OCI-LY7 (cell line): Measurements from ENCODE around the gene SPTBN2. TPM values are rescaled to one million over a fixed set of nuclear protein-coding genes. Genes with fewer than 3 reads are reported as not detected.

Experiments
- BruUV-seq: library from RNA; stranded (reverse); fragments of 400-500 nt; replicated peaks from 2 replicates; lab custom pipeline; 2021; lab: Mats Ljungman, UMichigan
- CTCF ChIA-PET: fragments of 300-600 bp; sonication (Branson Sonifier 250); formaldehyde crosslinking; loops from one replicate; lab custom pipeline; 2022; ENCODE audit warnings: antibody characterized with exemption; ENCODE audit not compliant: unreplicated experiment; lab: Charles Lee
- POLR2A ChIA-PET: fragments of 300-600 bp; sonication (Branson Sonifier 250); formaldehyde crosslinking; loops from one replicate; lab custom pipeline; 2022; ENCODE audit warnings: antibody characterized with exemption; lab: Charles Lee
- DNase-seq: peaks from one replicate; pipeline ENCODE4 v3.0.0-alpha.2; 2015; ENCODE audit warnings: low spot score
- H2AFZ ChIP-seq: fragments of 200-600 bp; sonication (generic), shearing (Covaris generic); 2 replicates; pipeline ENCODE4 v1.6.1; 2014; ENCODE audit warnings: mild to moderate bottlenecking, antibody characterized with exemption, low read length, moderate library complexity
- H3K27ac ChIP-seq: fragments of 200-600 bp; sonication (generic); 2 replicates; pipeline ENCODE4 v1.5.1; 2014; ENCODE audit warnings: mixed run types, low read depth, mild to moderate bottlenecking, moderate library complexity, low read length, inconsistent platforms; ENCODE audit not compliant: poor library complexity, severe bottlenecking
- H3K36me3 ChIP-seq: fragments of 200-600 bp; sonication (generic); 2 replicates; pipeline ENCODE4 v1.6.1; 2014; ENCODE audit warnings: mild to moderate bottlenecking, antibody characterized with exemption, low read length, moderate library complexity, mixed read lengths; ENCODE audit not compliant: insufficient read depth
- H3K4me1 ChIP-seq: fragments of 200-600 bp; sonication (generic); 2 replicates; pipeline ENCODE4 v1.5.1; 2014; ENCODE audit warnings: mild to moderate bottlenecking, low read length; ENCODE audit not compliant: insufficient read depth, poor library complexity, severe bottlenecking
- H3K4me2 ChIP-seq: fragments of 200-600 bp; sonication (generic); 2 replicates; pipeline ENCODE4 v1.6.1; 2014; ENCODE audit warnings: mild to moderate bottlenecking, low read length
- H3K4me3 ChIP-seq: fragments of 200-600 bp; sonication (generic); 2 replicates; pipeline ENCODE4 v1.5.1; 2014; ENCODE audit warnings: mild to moderate bottlenecking, low read depth, low read length; ENCODE audit not compliant: poor library complexity, severe bottlenecking
- H3K79me2 ChIP-seq: fragments of 200-600 bp; sonication (generic); 2 replicates; pipeline ENCODE4 v1.6.1; 2016; ENCODE audit warnings: low read depth, mild to moderate bottlenecking, low read length, moderate library complexity, mixed read lengths; ENCODE audit not compliant: insufficient read depth
- H3K9me2 ChIP-seq: fragments of 200-600 bp; sonication (generic); 2 replicates; pipeline ENCODE4 v1.6.1; 2016; ENCODE audit warnings: mild to moderate bottlenecking, low read length, mixed read lengths; ENCODE audit not compliant: insufficient read depth
- H3K9me3 ChIP-seq: fragments of 200-600 bp; sonication (generic); 2 replicates; pipeline ENCODE4 v1.6.1; 2014; ENCODE audit warnings: mild to moderate bottlenecking, mixed run types, low read length, mixed read lengths
- H4K20me1 ChIP-seq: fragments of 200-600 bp; sonication (generic); 2 replicates; pipeline ENCODE4 v1.6.1; 2014; ENCODE audit warnings: mild to moderate bottlenecking, antibody characterized with exemption, low read length, moderate library complexity, mixed read lengths; ENCODE audit not compliant: insufficient read depth
- EZH2phosphoT487 ChIP-seq: fragments of 200-600 bp; sonication (generic); IDR thresholded peaks from 2 replicates; pipeline ENCODE4 v1.6.1; 2018; ENCODE audit warnings: low read depth, borderline replicate concordance, mild to moderate bottlenecking, mixed run types, antibody characterized with exemption, low read length, moderate library complexity, mixed read lengths
- intact Hi-C: fragments of 100-400 bp; cut with micrococcal nuclease; formaldehyde crosslinking; loops from one replicate; pipeline ENCODE4 v1.10.0; 2022; ENCODE audit not compliant: unreplicated experiment
- total RNA-seq, 2 experiments: library from RNA; depleted of rRNA in 1 of 2; stranded (reverse); fragments of >200 nt in 1 of 2; shearing (Covaris generic) in 1 of 2; gene quantifications; 2 replicates each; pipeline ENCODE4 v1.2.3, GENCODE V29; 2014 to 2022
- TF ChIP-seq, protein P1 (sequence below): fragments of 200-600 bp; sonication (generic); conservative IDR thresholded peaks from 2 replicates; pipeline ENCODE4 v1.5.1; 2014; ENCODE audit warnings: mild to moderate bottlenecking, antibody characterized with exemption, low read length, moderate library complexity, mixed read lengths

Gene SPTBN2
- total RNA-seq, 2 experiments from 2014 or later: 16.2 to 25.2 TPM

DNA sequence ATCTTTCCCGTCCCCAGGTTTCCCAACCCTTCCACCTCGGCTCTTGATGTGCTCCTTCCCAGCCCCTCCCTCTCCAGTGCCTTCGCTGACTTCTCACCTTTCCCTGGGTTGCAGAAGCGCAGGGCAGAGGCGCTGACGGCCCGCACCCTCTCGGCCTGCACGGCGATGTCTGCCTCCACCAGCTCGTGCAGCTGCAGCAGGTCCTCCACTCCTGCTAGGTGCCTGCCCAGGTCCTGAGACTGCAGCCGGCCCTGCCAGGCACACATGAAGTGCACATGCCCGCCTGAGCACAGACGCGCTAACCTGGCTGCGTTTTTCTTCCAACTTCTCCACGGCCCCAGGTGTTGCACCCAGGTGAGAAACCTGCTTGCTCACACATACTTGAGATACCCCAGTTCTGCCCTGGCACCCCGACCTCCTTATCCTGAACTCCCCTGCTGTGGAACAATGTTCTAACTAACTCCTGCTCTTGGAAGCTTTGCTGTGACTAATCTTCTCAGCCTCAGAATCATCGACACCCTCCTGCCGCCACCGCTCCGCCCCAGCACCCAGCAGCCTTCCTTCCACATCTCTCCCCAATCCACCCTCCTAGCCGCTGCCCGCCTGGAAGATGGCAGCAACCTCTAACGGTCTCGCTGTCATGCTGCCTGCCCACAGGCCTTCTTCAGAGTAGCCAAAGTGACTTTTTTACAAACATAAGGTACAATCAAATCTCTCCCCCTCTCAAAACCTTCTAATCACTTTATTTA lies 23.3 kb downstream of the SPTBN2 start:
- H3K4me2 ChIP-seq: no peak overlapping the region
- POLR2A ChIA-PET: no interaction called here
- H3K27ac ChIP-seq: no peak overlapping the region
- intact Hi-C loops: no loop called here
- CTCF ChIA-PET: no interaction called here
- H3K79me2 ChIP-seq: no peaks in the 10 kb centered on the region
- no peaks in the 10 kb centered on the region for H3K36me3 ChIP-seq
- TF ChIP-seq, protein P1, sequence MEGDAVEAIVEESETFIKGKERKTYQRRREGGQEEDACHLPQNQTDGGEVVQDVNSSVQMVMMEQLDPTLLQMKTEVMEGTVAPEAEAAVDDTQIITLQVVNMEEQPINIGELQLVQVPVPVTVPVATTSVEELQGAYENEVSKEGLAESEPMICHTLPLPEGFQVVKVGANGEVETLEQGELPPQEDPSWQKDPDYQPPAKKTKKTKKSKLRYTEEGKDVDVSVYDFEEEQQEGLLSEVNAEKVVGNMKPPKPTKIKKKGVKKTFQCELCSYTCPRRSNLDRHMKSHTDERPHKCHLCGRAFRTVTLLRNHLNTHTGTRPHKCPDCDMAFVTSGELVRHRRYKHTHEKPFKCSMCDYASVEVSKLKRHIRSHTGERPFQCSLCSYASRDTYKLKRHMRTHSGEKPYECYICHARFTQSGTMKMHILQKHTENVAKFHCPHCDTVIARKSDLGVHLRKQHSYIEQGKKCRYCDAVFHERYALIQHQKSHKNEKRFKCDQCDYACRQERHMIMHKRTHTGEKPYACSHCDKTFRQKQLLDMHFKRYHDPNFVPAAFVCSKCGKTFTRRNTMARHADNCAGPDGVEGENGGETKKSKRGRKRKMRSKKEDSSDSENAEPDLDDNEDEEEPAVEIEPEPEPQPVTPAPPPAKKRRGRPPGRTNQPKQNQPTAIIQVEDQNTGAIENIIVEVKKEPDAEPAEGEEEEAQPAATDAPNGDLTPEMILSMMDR: no peak
- TF ChIP-seq EZH2phosphoT487: no peak
- no TSS peak for BruUV-seq
- no peak for DNase-seq
- no peaks in the 10 kb centered on the region for H3K4me1 ChIP-seq
- no peak overlapping the region for H2AFZ ChIP-seq
- H3K4me3 ChIP-seq: no peak overlapping the region
- H3K9me3 ChIP-seq: no peaks in the 10 kb centered on the region
- no peaks in the 10 kb centered on the region for H3K9me2 ChIP-seq
- no peaks in the 10 kb centered on the region for H4K20me1 ChIP-seq

DNA sequence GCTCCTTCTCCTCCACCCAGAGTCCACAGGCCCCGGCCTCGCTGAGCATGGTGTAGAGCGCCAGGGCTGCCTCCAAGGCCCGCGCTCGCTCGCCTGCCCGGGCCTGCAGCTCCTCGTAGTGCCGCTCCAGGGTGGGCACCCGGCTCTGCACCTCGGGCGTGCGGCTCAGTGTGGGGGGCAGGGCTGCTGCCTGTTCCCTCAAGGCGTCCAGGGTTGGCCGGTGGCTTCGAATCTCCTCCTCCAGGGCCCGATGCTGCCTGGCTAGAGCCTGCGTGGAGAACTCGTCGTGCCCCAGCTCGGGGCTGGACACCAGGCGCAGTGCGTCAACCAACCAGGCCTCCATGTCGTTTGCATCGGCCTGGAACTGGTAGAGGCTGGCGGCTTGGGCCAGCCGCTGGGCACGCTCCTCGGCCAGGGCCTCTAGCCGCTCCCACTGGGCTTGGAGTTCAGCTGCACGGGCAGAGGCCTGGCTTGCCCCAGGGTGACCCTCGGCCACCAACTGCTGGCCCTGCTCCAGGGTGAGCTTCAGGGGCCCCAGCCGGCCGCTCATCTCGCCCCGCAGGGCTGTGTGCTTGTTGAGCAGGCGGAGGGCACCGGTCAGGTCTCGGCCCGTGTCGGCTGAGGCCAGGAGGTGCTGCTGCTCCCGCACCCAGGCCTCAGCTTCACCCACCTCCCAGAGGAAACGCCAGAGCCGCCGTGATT lies 24.2 kb downstream of the SPTBN2 start:
- no peaks in the 10 kb centered on the region for H3K4me1 ChIP-seq
- no peaks in the 10 kb centered on the region for H3K9me2 ChIP-seq
- BruUV-seq: no TSS peak
- no peaks in the 10 kb centered on the region for H4K20me1 ChIP-seq
- no peaks in the 10 kb centered on the region for H3K79me2 ChIP-seq
- ChIA-PET CTCF (no interaction called here), POLR2A (no interaction called here)
- no peaks in the 10 kb centered on the region for H3K9me3 ChIP-seq
- H3K4me2 ChIP-seq: no peak overlapping the region
- no peak overlapping the region for H2AFZ ChIP-seq
- intact Hi-C loops: no loop called here
- no peak overlapping the region for H3K4me3 ChIP-seq
- no peaks in the 10 kb centered on the region for H3K36me3 ChIP-seq
- no peak overlapping the region for H3K27ac ChIP-seq
- DNase-seq: no peak
- no peak for TF ChIP-seq EZH2phosphoT487
- TF ChIP-seq, protein P1: no peak
